Trophoblast cell (in vitro differentiated cells and primary cell): Measurements from ENCODE around the gene EYA2.

Experiments used
- DNase-seq, 2 donors: peaks; one replicate each; pipeline ENCODE4 v3.0.0-alpha.2; 2016
- H2AFZ ChIP-seq: 2 replicates; pipeline ENCODE4 v1.6.1; 2013; ENCODE audit warnings: low read length, moderate library complexity, mild to moderate bottlenecking; ENCODE audit not compliant: insufficient read depth, poor library complexity
- H2AK5ac ChIP-seq: 2 replicates; pipeline ENCODE4 v1.6.1; 2013; ENCODE audit warnings: mild to moderate bottlenecking, low read length
- H2BK120ac ChIP-seq: 2 replicates; pipeline ENCODE4 v1.6.1; 2013; ENCODE audit warnings: low read length, mild to moderate bottlenecking, moderate library complexity; ENCODE audit not compliant: insufficient read depth, poor library complexity
- H2BK12ac ChIP-seq: 2 replicates; pipeline ENCODE4 v1.6.1; 2013; ENCODE audit warnings: mild to moderate bottlenecking, low read length, moderate library complexity
- H2BK5ac ChIP-seq: 2 replicates; pipeline ENCODE4 v1.6.1; 2013; ENCODE audit warnings: low read length, low read depth, moderate library complexity, mild to moderate bottlenecking; ENCODE audit not compliant: poor library complexity
- H3K14ac ChIP-seq: 2 replicates; pipeline ENCODE4 v1.6.1; 2013; ENCODE audit warnings: mild to moderate bottlenecking, low read length
- H3K18ac ChIP-seq: 2 replicates; pipeline ENCODE4 v1.6.1; 2013; ENCODE audit warnings: mild to moderate bottlenecking, low read length
- H3K23ac ChIP-seq: 2 replicates; pipeline ENCODE4 v1.6.1; 2013; ENCODE audit warnings: low read length
- H3K27ac ChIP-seq: 2 replicates; pipeline ENCODE4 v1.5.1; 2013; ENCODE audit warnings: low read depth, mild to moderate bottlenecking, inconsistent platforms, low read length, moderate library complexity
- H3K27me3 ChIP-seq: 2 replicates; pipeline ENCODE4 v1.6.1; 2013; ENCODE audit warnings: inconsistent platforms, mild to moderate bottlenecking, low read length, moderate library complexity; ENCODE audit not compliant: insufficient read depth
- H3K36me3 ChIP-seq, 2 experiments: 1 replicate in 1 of 2; 2 replicates in 1 of 2; pipeline ENCODE4 v1.6.1; 2013; ENCODE audit warnings: low read length in 2 of 2, mild to moderate bottlenecking in 2 of 2, moderate library complexity in 1 of 2; ENCODE audit not compliant: insufficient read depth in 2 of 2, control insufficient read depth in 1 of 2
- H3K4ac ChIP-seq: 2 replicates; pipeline ENCODE4 v1.6.1; 2013; ENCODE audit warnings: low read depth, mild to moderate bottlenecking, low read length, moderate library complexity
- H3K4me1 ChIP-seq, 2 experiments: 1 replicate in 1 of 2; 2 replicates in 1 of 2; pipeline ENCODE4 v1.6.1; 2013; ENCODE audit warnings: low read length in 2 of 2, mild to moderate bottlenecking in 2 of 2, moderate library complexity in 1 of 2; ENCODE audit not compliant: insufficient read depth in 2 of 2, control insufficient read depth in 1 of 2
- H3K4me2 ChIP-seq: 2 replicates; pipeline ENCODE4 v1.6.1; 2013; ENCODE audit warnings: inconsistent platforms, mild to moderate bottlenecking, low read length, moderate library complexity
- H3K4me3 ChIP-seq: 2 replicates; pipeline ENCODE4 v1.5.1; 2013; ENCODE audit warnings: mild to moderate bottlenecking, low read depth, low read length, inconsistent platforms
- H3K79me1 ChIP-seq: one replicate; pipeline ENCODE4 v1.6.1; 2013; ENCODE audit warnings: low read length
- H3K79me2 ChIP-seq: 2 replicates; pipeline ENCODE4 v1.6.1; 2013; ENCODE audit warnings: low read length, mild to moderate bottlenecking; ENCODE audit not compliant: control insufficient read depth, insufficient read depth, poor library complexity
- H3K9ac ChIP-seq: 2 replicates; pipeline ENCODE4 v1.6.1; 2013; ENCODE audit warnings: mild to moderate bottlenecking, low read length
- H3K9me3 ChIP-seq: 2 replicates; pipeline ENCODE4 v1.6.1; 2013; ENCODE audit warnings: low read depth, mild to moderate bottlenecking, control low read depth, inconsistent platforms, low read length; ENCODE audit not compliant: insufficient read depth
- H4K12ac ChIP-seq: 2 replicates; pipeline ENCODE4 v1.6.1; 2013; ENCODE audit warnings: low read depth, mild to moderate bottlenecking, low read length, moderate library complexity
- H4K8ac ChIP-seq: 2 replicates; pipeline ENCODE4 v1.6.1; 2013; ENCODE audit warnings: low read depth, mild to moderate bottlenecking, low read length, moderate library complexity
- H4K91ac ChIP-seq: one replicate; pipeline ENCODE4 v1.6.1; 2013; ENCODE audit warnings: low read depth, mild to moderate bottlenecking, low read length, moderate library complexity
- WGBS: extraction: QIAGEN DNeasy Blood & Tissue Kit; methylation state at CpG from one replicate; pipeline ENCODE4 v1.1.7; 2013; ENCODE audit warnings: missing lambda C conversion rate; ENCODE audit not compliant: insufficient read length, insufficient coverage; ENCODE audit errors: extremely low coverage; 5-methylcytosine and 5-hydroxymethylcytosine counted together

Gene EYA2

DNA sequence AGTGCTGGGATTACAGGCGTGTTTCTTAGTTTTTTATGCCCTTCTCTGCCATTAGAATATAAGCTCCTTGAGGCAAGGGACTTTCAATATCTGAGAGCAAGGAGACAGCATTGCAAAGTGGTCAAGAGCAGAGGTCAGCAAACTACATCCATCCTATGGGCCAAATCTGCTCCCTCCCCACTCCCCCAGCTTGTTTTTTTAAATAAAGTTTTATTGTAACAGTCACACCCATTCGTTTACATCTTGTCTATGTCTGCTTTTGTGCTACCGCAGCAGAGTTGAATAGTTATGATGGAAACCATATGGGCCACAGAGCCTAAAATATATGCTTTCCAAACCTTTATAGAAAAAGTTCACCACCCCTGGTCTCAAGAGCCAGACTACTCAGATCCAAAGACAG, 227.9 kb downstream of the EYA2 start:
- H3K4me1 ChIP-seq = peaks cover 3 to 5% of the 10 kb centered on the region in 2 experiments
- WGBS = no CpG with 5 or more reads among the region's 3 CpGs
- H3K79me1 ChIP-seq = peaks cover 2% of the 10 kb centered on the region
- H3K79me2 ChIP-seq = no peaks in the 10 kb centered on the region
- H3K27me3 ChIP-seq = no peaks in the 10 kb centered on the region
- no peak overlapping the region for H3K9ac ChIP-seq
- H3K4ac ChIP-seq = no peak overlapping the region
- H3K23ac ChIP-seq = no peak overlapping the region
- no peaks in the 10 kb centered on the region for H3K36me3 ChIP-seq
- no peak overlapping the region for H4K91ac ChIP-seq
- no peak overlapping the region for H3K27ac ChIP-seq
- no peak overlapping the region for H3K14ac ChIP-seq
- no peak overlapping the region for H3K18ac ChIP-seq
- no peak overlapping the region for H3K4me2 ChIP-seq
- no peak overlapping the region for H2AK5ac ChIP-seq
- no peak overlapping the region for H4K8ac ChIP-seq
- no peak overlapping the region for H2BK12ac ChIP-seq
- H3K9me3 ChIP-seq = no peaks in the 10 kb centered on the region
- H2AFZ ChIP-seq = no peak overlapping the region
- no peak for DNase-seq
- H2BK120ac ChIP-seq = no peak overlapping the region
- no peak overlapping the region for H4K12ac ChIP-seq
- H3K4me3 ChIP-seq = no peak overlapping the region
- H2BK5ac ChIP-seq = no peak overlapping the region

GRCh38 chr20:47124181-47124717, 229.6 kb downstream of the EYA2 start:
- WGBS = no CpG with 5 or more reads among the region's 3 CpGs
- Histone ChIP-seq H4K12ac (no peak overlapping the region), H3K27ac (no peak overlapping the region), H2AFZ (no peak overlapping the region), H3K18ac (no peak overlapping the region), H3K79me1 (peaks cover 2% of the 10 kb centered on the region), H2BK5ac (no peak overlapping the region), H3K36me3 (no peaks in the 10 kb centered on the region), H2BK120ac (no peak overlapping the region), H3K4me2 (no peak overlapping the region), H4K8ac (no peak overlapping the region), H2AK5ac (no peak overlapping the region), H3K23ac (no peak overlapping the region), H2BK12ac (no peak overlapping the region), H4K91ac (peak overlapping the region; percentile 76), H3K79me2 (no peaks in the 10 kb centered on the region), H3K9me3 (no peaks in the 10 kb centered on the region), H3K4ac (no peak overlapping the region), H3K9ac (no peak overlapping the region), H3K4me1 (peaks cover 5% of the 10 kb centered on the region in 2 experiments), H3K27me3 (no peaks in the 10 kb centered on the region), H3K4me3 (no peak overlapping the region), H3K14ac (no peak overlapping the region)
- peak in 1 of 2 donors; percentile 20 for DNase-seq

- no peak overlapping the region for H3K9ac ChIP-seq
- no peak overlapping the region for H3K4ac ChIP-seq
- no peaks in the 10 kb centered on the region for H3K79me2 ChIP-seq
- H3K14ac ChIP-seq = no peak overlapping the region
- no peaks in the 10 kb centered on the region for H3K27me3 ChIP-seq
- peaks cover 2% of the 10 kb centered on the region for H3K79me1 ChIP-seq
- H3K9me3 ChIP-seq = no peaks in the 10 kb centered on the region
- H3K36me3 ChIP-seq = no peaks in the 10 kb centered on the region
- H3K4me2 ChIP-seq = no peak overlapping the region
- H2BK5ac ChIP-seq = no peak overlapping the region
- no peak overlapping the region for H4K91ac ChIP-seq
- H2BK12ac ChIP-seq = no peak overlapping the region
- H4K12ac ChIP-seq = no peak overlapping the region
- no peak overlapping the region for H3K18ac ChIP-seq
- peak overlapping the region; percentile 26 for H3K27ac ChIP-seq
- no peak overlapping the region for H2AK5ac ChIP-seq
- H3K23ac ChIP-seq = no peak overlapping the region
- peaks cover 5% of the 10 kb centered on the region in 2 experiments for H3K4me1 ChIP-seq
- H2BK120ac ChIP-seq = no peak overlapping the region
- DNase-seq = no peak
- no peak overlapping the region for H4K8ac ChIP-seq
- no peak overlapping the region for H2AFZ ChIP-seq
- no peak overlapping the region for H3K4me3 ChIP-seq
These were observed 230.8 kb downstream of the EYA2 start for GRCh38 chr20:47125508-47125757.

DNA sequence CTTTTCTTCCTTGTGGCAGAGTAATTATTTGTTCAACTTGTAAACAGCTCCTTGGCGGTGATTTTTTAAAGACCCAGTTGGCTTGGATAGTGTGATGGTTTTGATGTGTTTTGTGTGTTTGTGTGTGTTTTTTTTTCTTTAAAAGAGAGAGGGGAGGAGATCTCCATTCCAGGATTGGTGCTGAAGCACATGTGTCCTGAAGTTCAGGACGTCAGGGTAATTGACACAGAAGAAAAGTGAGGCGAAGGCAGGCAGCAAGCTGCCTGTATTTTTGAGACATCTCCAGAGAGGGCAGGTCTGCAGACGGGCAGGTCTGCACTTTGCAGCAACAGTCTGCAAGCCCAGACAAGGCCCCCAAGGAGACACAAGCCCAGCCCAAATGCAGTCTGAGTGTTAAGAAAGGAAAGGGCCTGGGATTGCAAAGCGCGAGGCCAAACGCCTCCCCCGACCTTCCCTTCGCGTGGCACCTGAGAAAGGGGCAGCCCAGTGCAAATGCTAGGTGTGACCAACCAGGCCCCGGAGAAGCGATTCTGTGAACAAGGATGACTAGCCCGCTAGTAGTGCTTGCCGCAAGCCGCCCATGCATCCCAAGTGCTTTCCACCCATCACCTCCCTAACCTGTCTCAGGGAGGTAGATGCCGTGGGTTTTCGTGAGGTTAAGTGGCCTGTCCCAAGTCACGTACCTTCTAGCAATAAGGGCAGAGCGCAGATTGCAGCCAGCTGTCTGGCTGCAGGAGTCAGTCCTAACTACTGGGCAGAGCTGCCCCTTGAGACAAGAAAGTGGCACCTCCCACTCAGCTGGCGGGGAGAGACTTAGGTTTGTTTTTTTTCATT, 231.3 kb downstream of the EYA2 start:
- Histone ChIP-seq H3K4me3 (no peak overlapping the region), H3K27me3 (no peaks in the 10 kb centered on the region), H3K9ac (no peak overlapping the region), H3K23ac (no peak overlapping the region), H2BK5ac (no peak overlapping the region), H3K27ac (peak overlapping the region; percentile 26), H4K12ac (no peak overlapping the region), H4K8ac (no peak overlapping the region), H3K4ac (no peak overlapping the region), H4K91ac (no peak overlapping the region), H3K36me3 (no peaks in the 10 kb centered on the region), H3K4me2 (no peak overlapping the region), H3K79me2 (no peaks in the 10 kb centered on the region), H2AFZ (no peak overlapping the region), H3K14ac (no peak overlapping the region), H2AK5ac (no peak overlapping the region), H3K4me1 (peaks cover 5% of the 10 kb centered on the region in 2 experiments), H2BK120ac (no peak overlapping the region), H3K79me1 (peaks cover 2% of the 10 kb centered on the region), H3K18ac (no peak overlapping the region), H3K9me3 (no peaks in the 10 kb centered on the region), H2BK12ac (peak overlapping the region; percentile 59)
- DNase-seq = no peak
- WGBS = no CpG with 5 or more reads among the region's 20 CpGs
